Stimulated activated CD8-positive, alpha-beta memory T cell treated with anti-CD3 and anti-CD28 coated beads, Interleukin-7, amount 100 ng/mL, for 24 hours (primary cell): ENCODE data around the gene FSHR.

Source experiments
- DNase-seq: peaks from one replicate; pipeline ENCODE4 v3.0.0-alpha.2; 2020; ENCODE audit warnings: low read depth

Gene FSHR

DNA sequence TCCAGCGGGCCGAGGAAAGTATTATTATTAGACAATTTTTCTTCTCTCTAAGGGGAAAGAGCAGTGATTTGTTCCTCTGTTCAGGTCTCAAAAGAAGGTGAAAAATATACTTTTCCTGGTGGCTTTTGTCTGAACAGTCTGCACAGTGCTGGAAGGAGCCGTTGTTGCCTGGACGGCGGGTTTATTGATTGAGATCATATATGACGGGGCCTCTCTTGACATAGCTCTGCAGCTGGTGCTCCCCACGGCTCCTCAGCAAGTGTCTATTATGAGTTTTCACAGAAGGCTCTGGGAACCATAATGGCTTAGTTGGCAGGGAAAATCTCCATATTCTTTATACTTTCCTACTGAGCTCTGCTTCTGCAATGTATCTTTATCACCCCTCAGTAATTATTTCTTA, 42.9 kb downstream of the FSHR start:
- no peak for DNase-seq

DNA sequence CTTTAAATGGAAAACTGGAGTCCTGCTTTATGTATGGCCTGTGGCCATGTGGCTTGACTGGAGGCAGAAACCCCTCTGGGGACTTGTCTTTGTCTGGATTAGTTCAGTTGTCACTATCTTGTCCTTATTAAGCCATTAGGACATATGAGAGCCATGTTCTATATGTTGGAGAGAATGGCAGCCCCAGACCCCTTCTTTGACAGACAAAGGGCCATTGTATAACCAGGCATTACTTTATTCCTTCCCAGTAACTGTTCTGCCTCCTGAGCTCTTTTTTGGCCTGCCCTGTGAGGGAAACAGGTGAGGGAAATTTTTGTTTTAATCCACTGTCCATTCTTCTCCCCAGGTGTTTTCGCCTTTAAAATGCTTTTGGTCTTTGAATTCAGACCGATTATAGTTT, 43.3 kb downstream of the FSHR start:
- no peak for DNase-seq

DNA sequence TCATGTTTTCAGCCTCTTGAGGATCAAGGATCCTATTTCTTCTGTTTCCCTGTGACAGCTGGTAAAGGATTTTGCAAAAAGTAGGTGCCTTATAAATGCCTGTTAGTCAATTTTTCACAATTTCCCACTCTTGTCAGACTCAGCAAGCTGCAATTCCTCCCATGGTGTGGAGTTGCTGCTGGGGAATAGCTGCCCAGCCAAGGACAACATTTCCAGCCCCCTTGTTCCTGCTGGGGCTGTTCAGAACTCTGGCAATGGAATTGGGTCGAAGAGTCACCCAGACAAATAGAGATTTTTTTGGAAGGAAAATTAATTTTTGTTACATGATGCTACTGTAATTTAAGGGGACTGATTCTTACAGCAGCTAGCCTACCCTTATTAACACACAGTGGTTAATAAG, 43.7 kb downstream of the FSHR start:
- no peak for DNase-seq

DNA sequence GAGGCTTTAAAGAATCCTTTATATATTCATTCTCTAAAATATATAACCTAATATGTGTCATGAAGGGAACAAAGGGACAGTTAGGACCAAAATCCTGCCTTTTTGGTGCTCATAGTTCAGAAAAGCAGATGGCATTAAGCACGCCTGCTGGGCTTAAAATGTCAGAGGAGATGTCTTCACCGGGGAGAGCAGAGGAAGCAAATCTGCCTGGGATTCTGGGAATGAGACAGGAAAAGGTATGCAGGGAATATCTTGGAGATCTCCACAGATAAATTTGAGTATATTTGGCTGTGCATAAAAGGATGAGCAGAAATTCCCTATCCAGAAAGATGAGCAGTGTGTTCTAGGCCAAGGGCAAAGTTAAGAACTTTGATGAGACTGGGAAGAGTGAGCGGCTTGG, 45.5 kb downstream of the FSHR start:
- DNase-seq, result no peak

DNA sequence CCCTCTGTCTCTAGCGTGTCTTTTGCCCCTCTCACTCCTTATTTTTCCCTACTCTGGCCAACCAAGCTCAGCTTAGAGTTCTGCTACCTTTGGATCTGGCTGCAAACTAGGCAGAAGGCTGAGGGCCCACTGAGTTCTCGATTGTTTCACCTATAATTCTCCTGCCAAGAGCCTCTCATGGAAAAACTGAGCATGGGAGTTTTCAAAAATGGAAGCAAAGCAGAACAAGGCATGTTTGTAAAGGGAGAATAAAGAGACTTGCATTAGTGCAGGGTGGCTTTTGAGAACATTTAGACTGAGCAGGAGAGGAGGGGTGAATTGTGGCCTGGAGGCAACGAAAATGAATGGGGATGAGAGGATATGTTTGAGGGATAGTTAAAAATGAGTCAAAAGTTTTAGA, 45.9 kb downstream of the FSHR start:
- DNase-seq, result no peak

DNA sequence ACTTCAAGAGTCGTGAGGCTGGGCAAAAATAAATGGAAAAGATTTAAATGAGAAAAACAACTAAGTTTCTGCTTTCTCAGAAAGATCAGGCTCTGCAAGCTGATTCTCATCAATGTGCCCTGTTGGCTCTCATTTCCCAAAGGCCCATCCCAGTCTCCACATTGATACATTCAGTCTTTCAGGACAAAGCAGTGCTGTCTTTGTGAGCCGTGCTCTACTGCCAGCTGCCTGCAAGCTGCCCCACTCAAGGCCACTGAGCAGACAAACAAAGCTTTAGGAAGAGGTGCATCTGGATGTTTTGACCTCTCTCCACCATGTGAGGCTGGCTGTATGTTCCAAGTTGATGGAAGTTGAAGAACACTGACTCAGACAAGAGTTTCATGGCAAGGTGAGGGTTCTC, 48.8 kb downstream of the FSHR start:
- DNase-seq, result no peak

DNA sequence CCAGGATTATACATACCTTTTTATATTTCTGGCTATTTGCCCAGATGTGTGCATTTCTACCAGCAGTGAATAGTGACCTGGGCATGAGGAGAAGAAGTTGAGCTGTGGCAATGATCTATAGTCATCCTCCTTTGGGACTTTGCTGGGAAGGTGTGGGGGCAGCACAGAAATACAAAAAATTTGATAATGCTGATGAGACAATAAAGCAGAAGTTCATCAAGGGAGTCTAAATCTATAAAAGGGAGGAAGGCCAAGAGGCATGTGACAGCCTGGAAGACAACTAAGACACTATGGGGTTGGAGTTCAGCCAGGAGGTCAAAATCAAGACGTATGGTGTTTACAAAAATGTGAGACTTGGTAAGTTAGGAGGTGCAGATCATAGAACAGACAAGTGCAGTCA, 52.2 kb downstream of the FSHR start:
- DNase-seq, result no peak

DNA sequence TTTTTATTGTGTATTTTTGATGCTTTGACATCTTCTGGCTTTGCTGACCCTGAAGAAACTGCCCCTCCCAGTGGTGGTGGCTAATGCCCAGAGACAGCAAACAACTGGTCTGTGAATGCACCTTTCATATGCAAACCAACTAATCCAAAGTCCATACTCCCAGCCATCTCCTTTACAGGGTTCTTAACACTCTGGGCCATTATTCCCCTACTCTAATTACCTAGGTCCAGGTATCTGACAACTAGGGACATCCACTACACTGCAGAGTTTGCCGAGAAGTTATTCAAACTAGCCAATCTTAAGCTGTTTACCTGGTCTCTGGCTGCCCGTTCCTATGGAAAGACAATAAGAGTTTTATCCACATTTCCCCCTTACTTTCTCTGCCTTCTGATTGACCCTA, 73.6 kb downstream of the FSHR start:
- DNase-seq, result no peak

DNA sequence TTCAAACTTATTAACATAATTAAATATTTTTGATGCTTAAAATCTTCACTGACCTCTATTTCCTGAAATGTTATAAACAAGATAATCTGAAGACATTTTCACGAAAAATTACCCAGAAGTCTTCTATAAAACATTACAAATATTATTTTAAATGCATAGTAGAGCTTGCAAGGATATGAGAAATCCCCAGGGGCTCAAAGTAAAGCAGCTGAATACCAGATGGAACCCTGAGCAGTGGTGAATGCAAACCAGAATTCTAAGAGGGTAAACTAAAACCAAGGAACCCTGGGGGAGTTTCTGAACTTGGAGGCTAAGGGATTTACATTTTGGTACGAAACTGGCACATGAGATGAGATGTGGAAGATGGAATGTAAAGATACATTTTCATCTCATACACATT, 83.6 kb downstream of the FSHR start:
- DNase-seq, result no peak

DNA sequence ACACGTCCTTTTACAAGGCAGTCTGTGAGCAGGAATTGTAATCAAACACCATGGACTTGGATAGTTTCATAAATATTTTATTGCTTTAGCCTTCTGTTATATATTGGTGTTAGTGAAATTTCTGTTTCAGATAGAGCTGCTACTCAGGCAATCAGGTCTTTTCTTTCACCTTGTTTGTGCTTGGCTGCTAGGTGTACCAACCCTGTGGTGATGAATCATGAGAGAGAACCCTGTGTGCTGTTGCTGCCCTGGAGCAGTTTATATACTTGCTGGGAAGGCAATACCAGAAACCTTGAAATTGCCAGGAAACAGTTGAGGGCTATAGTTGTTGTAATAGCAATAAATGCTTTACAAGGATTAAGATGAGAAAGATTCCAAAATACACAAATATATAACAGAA, 84.5 kb downstream of the FSHR start:
- no peak for DNase-seq

DNA sequence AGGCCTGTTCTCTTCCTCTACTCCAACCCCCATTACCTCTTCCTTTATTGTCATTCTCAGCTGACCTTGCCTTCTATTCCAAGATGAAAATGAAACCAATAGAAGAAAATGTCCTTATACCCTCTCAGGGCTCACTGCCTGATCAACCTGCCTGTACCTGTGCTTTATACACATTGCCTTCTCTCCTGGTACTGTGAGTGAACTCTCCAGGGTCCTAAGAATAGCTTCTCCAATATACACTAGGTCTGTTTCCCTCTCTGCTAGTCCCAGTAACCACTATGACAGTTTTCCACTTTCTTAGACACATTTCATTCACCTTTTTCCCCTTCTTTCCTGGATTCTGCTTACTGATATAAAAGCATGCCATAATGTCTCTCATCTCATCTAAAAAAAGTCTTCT, 85.7 kb downstream of the FSHR start:
- DNase-seq, result no peak

DNA sequence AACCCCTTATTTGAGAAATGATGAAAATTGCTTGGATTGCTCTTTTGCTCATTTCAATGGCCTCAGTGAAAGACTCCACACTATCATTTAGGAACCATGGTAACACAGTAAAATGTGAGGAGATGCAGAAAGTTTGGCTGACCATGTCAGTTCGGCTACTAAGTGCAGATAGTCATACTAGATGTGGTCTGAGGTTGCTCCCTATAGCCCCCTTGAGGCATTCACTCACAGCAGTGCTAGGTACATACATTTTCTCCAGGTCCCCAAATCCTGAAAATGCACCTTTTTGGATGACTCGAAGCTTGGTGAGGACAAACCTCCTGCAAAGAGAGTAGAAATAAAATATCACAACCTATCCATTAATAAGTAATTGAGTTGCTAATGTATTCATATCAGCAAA, 86.3 kb downstream of the FSHR start:
- no peak for DNase-seq

DNA sequence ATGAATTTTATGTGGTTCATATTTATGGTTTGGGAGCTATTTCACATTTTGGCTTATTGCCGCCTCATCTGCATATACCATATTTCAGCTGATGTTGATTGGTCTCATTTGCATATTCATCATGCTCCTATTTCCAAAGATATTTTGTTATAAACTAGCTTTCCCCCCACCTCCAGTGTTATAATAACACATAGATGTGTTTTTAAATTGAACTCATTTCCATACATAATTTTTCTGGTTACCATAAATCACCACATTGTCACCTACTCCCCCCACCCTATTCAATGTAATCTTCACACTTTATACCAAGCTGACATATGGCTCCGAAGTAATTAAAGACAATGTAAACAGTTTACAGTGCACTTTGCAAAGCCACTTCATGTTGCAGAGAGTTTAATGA, 101.2 kb downstream of the FSHR start:
- no peak for DNase-seq

DNA sequence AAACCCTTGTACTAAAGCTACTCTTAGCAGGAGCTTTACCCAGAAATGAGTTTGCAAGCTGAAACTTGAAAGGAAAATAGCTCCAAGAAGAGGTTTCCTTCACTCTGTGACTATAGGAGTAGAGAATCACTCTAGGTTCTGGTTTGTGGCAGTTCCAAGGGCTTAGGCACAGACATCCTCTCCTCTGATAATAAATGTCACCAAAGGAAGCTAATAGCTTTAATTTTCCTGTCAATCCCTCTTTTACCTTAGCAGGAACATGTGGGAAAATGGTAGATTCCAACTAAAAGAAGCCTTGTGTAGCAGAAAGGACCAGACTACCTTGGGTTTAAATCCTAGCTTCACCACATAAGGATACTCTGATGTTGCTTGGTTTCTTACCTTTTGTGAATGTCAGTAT, 104.0 kb downstream of the FSHR start:
- no peak for DNase-seq

DNA sequence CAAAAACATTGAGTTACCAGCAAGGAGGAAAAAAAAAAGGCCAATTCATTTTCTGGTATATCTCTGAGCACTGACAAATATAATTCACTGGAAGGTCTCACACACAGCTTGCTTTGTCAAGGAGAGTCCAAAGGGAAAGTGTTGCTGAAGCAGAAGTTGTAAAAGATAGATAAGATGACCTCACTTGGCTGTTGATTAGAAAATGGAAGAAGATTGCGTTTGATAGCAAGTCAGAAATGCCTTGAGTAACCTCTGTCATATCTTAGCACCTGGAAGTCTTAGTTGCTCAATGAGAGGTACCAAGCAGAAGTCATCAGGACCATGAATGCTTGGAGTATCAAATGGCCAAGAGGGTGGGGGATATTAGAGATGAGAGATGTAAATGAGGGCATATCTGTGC, 105.2 kb downstream of the FSHR start:
- no peak for DNase-seq

DNA sequence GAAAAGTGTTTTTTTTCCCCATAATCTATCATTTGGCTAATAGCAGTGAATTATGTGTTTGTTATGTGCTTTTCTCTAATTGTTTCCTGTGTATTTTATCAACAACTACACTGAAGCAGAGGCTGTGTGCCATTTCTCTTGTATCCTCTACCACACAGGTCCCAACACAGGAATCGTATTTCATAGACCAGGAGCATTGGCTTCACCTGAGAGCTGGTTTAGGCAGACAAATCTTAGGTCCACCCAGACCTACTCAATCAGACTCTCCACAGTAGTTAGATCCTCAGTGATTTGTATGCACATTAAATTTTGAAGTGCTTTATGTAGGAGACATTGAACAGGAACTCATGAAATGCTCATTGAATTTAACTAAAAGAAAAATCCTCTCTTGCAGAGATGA, 109.2 kb downstream of the FSHR start:
- DNase-seq, result no peak

DNA sequence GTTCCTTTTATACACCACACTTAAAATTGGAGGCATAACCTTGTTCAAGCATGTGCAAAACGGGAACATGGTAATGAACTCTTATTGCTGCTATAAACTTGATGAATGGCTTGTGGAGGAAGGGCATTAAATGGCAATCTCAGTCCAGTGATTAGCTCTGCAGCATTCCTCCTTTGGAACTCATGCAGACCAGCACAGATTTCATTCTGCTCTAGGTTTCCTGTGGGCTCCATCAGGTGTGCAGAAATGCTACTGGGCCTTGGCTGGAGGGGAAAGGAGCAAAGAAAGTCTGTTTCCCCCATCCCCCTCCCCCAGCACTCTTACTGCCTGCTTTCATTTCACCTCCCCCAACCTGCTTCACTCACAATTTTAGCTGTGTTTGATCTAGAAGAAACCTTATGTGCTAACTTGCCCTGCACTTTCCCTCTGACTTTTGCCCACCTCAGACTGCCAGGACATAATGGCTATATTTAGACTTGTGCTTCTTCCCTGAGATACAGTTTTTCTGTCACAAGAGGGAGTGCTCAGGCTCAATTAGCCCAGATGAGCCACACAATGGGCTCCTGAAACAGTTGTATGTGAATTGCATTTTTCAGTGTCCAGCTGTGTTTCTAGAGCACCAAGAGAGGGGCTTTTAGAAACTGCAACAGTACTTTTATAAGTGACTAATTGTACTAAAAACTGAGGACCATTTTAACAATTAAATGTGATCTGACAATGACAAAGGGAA, 109.8 kb downstream of the FSHR start:
- no peak for DNase-seq

DNA sequence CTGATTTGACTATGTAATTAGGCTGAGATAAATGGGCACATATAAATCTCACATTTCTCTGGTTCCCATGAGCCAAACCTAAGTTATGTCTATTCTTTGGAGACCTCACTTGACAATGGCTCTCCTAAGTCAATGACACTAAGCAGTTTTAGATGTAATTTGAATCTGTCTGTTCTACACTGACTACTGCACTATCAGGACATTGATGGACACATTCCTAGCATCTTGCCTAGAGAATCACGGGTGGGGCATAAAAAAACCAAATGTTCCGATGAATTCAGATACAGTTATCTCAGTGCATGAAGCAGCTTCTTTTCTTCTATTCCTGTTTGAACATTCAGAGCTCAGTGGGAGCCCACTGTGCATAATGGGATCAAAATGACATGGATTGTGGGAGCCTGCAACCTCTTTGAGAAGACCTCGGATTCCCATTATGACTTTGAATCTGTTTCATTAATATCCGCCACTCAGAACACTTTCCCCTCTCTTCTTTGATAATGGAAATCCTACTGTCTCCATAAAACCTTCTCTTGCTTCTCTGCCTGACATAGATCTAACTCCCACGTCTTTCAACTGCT, 110.8 kb downstream of the FSHR start:
- DNase-seq, result no peak

DNA sequence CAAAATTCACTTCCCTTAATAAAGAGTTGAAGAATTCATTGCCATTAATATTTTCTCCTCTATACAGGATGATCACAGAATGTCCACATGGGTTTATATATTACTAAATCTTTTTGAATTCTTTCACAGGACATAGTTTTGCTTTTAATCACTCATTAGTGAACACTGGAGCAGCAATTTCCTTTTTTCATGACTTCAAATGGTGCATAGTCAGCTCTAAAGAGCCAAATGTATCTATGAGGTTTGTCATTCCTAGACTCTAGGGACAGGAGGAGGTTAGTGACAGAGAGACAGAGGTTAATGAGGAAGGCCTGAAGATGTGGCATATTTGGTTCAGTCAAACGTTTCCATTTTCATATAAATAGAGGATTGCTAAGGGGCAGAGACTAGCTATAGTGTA, 111.8 kb downstream of the FSHR start:
- no peak for DNase-seq

DNA sequence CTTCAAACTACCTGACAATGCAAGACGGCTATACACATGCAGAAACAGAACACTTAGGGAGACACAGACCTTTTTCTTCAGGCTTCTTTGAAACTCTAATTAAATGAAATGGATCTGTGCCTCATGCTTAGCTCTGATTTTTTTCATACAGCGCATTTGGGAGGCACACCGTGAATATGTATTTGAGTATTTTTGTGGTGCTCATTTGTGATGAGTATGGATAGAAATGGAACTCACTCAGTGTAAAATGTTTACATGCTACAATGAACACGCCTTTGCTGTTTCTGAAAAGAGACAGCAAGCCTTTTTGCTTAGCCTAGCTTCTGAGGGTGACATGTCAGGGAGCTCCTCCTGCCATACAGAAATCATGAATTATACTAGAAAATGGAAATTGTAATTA, 113.3 kb downstream of the FSHR start:
- DNase-seq, result no peak

DNA sequence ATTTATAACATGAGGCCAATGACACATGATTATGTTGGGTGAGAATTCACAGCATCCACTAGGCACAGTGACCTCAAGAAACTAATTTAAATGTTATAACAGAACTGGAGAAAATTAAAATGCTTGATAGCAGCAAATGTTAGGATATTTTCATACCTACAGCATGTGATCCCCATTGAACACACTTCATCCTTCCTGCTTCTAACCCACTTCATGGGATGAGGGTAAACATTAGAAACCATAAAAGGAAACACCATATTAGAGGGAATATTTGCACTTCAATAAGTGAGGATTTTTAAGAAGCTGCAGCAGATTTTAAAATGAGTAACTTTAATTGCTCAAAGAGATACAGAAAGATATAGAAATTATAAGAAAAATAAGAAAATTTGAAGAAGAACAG, 117.1 kb downstream of the FSHR start:
- DNase-seq, result no peak

DNA sequence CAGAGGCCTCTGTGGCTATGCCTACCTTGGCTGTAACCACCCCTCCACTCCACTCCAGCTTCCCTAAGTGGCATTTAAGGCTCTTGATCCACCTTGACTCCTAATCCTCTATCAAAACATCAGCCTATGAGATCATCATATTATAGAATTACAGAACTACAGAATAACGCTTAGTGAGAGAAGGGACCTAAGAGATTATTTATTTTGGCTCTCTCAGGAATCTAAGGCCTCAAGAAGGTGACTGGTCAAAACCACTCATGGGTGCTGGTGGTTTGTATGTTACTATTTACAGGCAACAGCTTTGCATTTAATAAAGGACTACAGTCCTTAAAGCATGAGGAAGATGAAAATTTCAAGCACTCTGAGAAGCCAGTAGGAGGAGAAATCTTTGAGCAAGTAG, 118.8 kb downstream of the FSHR start:
- no peak for DNase-seq

DNA sequence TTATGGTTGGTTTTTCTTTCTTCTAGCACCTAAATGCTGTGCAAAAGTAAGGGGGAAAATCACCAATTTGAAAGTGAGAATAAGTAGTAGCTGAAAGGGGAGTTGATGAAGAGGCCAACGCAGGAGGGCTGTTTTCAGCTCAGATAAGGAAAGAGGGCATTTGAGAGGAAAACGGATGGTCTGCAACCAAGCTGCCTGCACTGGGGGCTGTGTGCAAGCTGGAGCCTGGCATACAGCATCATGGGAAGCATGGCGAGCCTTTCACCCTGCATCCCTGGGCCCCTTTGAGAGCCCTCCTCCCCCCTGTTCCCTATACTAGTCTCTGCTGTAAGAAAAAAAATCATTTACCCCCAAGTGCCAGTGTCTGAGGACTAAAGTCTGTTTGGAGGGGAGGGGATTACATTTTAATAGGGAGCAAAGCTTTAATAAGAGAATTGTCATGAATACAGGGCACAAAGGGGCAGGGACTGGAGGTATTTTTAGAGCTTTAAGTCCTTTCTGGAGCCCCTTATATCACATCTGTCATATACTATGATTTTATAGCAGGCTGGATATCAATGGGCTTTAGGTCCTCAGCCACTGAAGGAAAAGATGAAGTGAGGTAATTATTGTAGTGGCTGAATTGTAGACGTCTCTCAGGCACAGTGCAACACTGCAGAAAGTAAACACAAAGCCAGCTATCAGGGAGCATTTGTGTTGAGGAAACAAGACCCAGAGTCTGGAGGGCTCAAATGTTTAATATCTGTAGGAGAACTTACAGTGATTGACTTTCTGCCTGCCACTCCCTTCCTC, 120.7 kb downstream of the FSHR start:
- no peak for DNase-seq

DNA sequence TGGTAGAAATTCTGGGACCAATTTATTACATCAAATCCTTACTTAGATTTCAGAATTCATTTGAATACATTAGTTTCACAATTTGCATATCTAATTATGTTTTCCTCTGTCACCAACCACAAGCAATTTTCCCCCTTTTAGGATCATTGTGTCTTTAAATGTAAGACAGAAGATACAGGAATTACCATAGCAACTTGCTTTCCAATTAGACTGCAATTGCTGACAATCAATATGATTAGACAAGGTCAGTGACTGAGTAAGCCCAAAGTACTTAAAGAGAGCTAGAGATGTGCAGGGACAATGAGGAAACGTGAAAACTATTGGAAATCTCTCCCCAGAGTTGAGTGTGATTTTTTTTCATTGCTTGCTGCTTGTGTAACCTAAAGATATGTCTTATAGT, 121.4 kb downstream of the FSHR start:
- DNase-seq, result no peak
